HG03025 (cell line): ENCODE measurements around the gene ST3GAL6.

ENCODE experiments used
- ATAC-seq: cut with Tn5 transposase; IDR thresholded peaks from one replicate; pipeline ENCODE4 v1.9.1; 2021; ENCODE audit warnings: mild to moderate bottlenecking, moderate library complexity; ENCODE audit not compliant: unreplicated experiment, low FRiP score

The ST3GAL6 gene

DNA sequence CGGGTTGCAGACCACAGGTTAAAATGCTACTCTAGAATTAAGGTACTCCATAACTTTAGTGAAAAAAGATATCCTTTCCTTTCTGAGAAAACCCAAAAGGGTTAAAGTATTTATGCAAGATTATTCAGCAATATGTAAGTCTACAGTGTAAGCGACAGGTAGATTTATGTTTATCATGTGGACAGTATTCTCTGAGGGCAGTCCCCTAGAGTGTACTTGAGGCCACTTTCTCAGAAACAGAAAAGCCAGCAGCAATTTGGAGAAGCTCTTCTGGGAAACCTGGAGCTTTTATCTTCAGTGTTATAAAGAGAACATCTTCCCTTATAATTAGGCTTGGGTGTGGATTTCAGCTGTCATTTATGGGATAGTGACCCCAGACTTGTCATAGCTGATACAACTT is 8.9 kb downstream of the ST3GAL6 start:
- ATAC-seq = no peak

DNA sequence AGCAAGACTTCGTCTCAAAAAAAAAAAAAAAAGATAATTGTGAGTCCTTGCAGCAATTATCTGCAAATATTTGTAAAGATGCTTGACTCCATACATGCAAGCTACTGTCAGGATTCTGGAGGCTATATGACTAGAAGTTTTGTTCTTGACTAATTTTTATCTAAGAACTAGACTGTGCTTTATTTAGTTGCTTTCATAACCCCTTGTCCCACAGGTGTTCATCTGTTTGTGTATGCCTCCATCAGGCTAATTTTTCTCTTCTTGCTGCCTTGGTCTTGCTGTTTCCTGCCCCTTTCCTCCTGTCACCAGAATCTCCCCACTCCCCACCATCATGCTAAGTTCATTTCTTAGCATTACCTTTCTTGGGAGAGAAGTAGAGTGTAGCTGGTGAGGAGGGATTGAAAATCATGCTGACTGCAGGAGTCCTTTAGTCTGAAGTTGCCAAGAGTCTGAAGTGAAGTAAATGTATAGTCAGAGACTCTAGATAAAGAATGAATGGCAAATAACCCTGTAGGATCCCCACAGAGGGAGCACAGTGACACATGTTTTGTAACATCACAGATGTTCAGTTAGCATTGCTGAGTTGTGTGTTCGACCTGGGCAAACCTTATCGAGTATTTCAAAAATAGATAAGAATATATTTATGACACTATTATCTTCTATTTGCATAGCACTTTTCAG is 12.5 kb downstream of the ST3GAL6 start:
- peak; percentile 64 for ATAC-seq

DNA sequence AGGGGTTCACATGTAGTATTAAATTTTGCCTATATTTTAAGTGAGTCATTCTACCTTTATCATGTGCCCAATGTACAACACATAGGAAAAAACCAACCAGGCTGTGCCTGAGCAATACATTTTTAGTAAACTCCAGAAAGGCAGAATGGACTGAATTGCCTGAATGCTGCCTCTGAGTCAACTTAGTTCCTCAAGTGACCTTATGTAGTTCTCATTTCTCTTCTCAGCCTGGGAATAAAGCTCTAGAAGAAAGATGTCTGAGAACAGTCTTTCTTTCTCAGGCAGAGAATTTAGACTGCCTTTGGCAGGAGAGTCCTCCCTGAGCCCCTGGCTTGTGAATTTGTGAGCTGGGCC is 13.0 kb downstream of the ST3GAL6 start:
- no peak for ATAC-seq

DNA sequence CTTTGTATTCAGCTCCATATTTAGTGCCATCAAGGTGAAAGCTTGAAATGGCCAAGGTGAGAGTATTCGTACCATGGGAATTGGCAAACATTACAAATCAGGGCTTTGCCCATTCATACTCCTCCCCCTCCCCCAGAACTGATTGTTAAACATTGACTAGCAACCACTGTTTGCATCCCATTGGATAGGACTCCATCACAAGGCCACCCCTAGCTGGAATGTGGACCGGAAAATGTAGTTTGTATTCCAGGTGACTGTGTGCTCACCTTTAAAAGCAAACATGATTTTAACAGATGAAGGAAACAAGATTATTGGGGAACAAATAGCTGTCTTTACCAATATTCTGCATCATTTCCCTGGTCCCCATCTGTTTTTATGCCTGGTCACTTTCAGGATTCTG is 14.1 kb downstream of the ST3GAL6 start:
- ATAC-seq = no peak

DNA sequence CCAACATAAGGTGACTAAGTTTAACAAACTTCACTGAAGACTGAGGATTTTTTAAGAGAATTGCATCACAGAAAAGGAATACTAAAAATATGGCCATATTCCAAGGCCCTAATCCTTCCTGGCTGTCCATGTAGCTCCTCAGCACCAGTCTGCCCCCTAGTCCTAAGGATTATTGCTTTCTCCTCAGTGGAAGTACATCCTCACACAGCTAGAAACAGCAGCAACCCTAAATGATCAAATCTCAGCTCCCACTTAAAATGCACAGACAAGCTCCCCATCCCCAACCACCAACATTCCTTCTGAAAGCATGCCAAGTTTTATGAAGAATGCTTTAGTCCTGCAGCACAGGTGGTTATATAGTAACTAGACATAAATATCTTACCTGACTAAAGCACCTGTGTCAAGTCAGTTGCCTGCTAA is 14.7 kb downstream of the ST3GAL6 start:
- ATAC-seq = no peak

DNA sequence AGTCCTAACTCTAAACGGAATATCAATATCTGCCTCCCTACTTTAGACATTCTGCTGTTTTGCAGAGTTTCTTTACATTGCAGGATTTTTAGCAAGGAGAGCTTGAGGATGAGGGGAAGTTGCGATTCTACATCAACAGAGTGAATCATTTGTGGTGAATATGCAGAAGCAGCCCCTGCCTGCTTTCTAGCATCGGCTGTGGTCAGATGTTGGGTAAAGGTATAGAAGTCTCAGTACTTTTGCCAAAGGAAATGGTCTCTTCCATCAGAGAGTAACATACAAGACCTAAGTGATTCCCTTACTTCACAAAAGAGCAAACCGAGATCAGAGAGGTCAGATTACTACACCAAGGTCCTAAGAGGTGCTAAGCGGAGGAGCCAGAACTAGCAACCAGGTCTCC is 15.2 kb downstream of the ST3GAL6 start:
- ATAC-seq = no peak

DNA sequence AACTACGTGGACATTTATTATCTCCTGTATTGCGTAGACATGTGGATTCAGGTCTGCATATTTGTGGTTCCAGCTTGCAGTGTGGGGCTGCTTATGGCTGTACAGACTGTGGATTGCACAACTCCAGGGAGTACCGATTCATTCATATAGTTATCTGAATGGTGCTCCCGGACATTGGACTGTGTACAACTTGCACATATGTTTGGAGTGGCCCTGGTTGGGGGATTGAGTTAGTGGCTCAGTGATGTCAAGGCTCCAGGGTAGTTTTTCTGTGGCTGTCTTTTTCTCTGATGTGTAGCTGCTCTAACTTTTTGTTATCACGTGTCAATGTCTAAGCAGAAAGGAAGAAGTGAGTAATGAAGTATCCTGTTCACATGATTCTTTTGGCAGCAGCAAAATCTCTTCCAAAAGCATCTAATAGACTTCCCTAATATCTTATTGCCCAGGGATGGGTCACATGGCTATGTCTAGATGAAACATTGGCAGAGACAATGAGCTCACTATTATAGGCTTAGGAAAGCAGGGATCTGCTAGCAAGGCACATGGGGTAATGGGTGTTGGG is 15.8 kb downstream of the ST3GAL6 start:
- ATAC-seq = no peak

DNA sequence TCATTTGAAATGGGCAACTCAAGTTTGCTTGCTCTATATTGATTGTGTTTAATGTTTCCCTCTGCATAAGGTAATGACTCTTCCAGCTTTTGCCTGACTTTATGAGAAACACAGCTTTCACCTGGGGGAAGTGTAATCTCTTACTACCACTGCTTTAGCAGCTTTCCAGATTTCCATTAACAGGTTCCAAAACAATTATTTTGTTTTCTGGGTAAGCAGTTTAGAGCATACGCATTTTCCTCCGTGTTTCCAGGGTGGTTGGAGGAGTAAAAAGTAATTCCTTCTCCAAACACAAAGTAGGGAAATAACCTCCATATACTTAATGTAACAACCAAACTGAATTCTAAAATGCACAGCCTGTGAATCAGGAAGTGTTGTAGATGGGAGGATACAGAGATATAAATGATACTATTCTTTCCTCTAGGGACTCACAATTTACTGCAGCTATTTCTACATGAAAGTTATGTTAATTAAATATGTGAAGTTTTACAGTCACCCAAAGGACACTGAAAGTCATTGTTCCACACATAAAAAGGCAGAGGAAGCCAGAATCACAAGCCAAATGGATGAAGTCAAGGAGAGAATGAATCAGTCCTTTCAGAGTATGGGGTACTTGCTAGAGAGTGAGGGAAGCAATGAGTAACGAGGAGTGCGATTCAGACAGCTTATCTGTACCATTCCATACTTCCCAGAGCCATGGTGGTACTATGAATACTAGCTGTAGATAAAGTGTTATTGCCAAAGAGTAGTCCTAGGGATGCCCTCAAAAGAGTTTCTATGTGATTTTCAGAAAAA is 16.6 kb downstream of the ST3GAL6 start:
- no peak for ATAC-seq

DNA sequence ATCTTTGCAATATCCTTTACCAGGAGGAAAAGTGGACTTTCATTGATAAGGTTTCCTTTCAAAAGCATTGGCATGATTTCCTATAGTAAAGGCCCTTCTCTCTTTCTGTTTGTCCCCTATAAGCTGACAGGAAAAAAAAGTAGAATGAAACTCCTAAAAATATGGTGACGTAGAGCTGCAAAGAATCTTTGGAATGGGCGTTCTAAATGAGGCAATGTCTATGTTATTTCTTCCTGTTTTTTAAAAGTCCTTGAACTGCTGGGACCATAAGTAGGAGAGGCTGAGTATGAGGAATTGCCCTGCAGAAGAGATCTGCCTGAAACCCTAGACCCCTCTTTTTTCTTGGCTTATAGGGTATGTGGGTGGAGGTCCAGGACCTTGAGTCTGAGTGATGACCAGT is 17.2 kb downstream of the ST3GAL6 start:
- no peak for ATAC-seq

DNA sequence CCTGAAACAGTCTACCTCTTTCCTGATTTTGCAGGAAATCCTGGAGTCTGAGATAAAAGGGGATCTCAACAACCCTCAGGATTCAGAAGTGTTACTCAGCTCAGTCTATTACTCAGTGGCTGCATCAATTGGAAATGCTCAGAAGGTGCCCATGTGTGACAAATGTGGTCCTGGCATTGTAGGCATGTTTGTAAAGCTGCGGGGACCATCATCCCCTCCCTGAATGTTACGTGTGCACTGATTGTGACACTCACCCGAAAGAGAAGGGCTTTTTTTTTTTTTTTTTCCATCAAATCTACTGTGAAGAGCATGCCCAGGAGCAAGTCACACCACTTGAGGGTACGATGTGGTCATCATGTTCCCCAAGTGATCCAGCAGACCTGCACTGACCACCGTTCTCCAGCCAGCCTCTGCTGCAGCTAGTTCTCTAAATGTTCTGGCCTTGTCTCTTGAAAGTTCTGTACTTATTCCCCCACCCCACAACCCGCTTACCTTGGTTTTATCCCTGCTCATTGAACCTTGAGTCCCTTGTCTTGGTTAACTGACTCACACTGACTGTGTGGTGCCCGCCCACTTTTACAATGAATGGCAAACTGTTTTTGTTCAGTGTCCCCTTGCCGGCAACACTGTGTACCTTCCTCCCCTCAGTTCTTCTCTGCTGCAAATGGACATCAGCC is 19.8 kb downstream of the ST3GAL6 start:
- no peak for ATAC-seq

DNA sequence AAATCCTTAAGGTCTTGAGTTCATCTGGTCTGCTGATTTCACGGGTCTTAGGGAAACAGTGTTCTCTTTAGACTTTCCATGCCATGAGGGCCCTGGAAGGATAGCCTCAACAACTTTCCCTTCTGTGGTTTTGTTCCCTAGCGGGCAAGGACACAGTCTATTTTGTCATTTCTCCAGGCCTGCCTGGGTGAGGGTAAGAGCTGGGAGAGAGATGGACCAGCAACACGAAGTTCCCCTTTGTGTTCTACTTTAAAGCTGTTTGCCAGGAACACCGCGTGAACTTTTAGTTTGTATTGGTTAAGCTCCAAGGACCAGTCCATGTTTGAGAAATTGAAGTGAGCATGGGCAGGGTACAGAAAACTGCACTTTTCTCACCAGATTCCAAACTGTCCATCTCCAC is 20.9 kb downstream of the ST3GAL6 start:
- ATAC-seq = no peak

DNA sequence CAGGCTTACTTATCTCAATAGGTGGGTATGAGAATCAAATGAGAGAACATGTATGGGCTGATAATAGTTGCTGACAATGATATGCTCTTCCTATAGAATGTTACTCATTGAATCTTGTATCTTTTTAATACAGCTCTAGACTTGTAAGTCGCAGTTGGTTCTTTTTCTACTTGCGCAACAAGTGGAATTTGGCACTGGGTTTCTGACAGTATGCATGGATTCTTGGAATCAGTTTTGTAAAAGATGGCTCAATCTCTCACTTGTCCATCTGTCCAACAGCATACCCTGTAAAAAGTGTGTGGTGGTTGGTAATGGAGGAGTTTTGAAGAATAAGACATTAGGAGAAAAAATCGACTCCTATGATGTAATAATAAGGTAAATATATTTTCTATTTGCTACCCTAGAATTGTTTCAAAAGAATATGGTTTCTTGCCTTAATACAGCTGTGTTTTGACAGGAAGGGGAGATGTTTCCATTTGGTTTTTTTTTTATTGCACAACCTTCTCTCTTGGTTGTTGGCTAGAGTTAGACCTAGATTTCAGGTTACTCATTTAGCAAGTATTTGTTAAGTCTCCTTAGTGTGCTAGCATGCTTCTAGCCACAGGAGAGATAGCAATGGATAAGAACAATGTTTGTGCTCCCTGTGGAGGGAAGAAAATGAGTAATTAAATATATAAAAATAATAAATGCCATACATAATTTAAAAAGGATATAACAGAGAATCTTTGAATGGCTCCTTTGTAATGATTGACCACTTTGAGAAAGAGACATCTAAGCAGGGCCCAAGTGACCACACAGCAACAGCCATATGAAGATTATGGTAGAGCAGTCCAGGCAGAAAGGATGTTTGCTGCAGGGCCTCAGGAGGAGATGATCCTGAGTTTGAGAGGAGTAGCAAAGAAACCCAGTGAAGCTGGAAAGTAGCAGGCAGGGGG is 21.8 kb downstream of the ST3GAL6 start:
- no peak for ATAC-seq

DNA sequence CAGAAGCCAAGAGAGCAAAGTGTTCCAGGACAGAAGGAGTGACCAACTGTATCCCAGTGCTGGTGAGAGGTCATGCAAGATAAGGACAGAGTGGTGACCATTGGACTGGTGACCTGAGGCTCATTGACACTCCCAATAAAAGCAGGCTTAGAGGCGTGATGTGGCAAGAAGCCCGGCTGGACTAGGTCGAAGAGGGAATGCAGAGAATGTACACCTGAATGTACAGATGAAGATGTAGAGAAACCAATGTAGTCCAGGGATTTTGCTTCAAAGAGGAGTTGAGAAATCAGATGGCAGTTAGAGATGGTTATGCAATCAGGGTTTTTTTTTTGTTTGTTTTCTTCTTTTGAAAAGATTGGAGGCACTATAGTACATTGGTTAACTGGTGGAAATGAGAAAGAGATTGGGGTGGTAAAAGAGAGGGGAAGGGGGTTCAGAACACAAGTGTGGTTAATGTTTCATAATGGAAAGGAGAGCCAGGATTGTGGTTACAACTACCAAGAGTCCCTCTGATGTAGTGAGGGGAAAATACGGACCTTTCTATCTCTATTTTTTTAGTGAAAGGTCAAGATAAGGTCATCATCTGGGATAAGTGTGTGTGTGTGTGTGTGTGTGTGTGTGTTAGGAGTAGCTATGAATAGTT is 23.3 kb downstream of the ST3GAL6 start:
- ATAC-seq = no peak

DNA sequence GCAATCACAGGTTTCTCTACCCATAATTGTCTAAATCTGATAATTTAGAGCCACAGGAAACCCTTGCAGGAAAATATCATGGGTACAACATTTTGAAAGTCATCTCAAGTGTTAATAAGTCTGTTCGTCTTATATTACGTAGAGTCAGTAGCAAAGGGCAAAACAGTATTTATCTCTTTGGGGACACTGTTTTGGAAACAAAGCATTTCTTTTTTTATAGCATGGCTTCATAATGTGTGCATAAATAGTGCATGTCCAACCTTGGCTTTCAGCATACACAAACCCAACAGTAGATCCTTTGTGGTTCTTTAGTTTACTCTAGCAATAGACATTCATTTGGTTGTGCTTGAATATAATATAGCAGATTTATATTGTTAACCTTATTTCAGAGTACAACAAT is 24.0 kb downstream of the ST3GAL6 start:
- no peak for ATAC-seq

DNA sequence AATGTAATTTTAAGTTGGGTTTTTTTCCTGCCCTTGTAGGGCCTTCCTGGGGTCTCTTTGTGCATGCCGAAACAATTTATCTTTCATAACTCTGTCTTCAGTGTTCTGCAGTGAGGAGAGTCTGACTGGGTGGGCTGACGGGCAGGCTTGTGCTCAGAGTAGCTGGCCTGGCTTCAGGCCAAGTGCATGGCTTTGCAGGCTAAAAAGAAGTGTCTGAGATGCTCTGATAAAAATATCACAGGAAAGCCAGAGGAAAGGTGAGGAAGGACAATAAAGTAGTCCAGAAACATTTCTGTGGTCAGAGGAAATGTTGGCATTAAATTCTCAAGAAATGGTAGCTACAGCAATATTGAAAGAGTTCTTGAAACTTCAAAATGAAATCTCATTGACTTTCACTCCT is 25.5 kb downstream of the ST3GAL6 start:
- ATAC-seq = no peak

DNA sequence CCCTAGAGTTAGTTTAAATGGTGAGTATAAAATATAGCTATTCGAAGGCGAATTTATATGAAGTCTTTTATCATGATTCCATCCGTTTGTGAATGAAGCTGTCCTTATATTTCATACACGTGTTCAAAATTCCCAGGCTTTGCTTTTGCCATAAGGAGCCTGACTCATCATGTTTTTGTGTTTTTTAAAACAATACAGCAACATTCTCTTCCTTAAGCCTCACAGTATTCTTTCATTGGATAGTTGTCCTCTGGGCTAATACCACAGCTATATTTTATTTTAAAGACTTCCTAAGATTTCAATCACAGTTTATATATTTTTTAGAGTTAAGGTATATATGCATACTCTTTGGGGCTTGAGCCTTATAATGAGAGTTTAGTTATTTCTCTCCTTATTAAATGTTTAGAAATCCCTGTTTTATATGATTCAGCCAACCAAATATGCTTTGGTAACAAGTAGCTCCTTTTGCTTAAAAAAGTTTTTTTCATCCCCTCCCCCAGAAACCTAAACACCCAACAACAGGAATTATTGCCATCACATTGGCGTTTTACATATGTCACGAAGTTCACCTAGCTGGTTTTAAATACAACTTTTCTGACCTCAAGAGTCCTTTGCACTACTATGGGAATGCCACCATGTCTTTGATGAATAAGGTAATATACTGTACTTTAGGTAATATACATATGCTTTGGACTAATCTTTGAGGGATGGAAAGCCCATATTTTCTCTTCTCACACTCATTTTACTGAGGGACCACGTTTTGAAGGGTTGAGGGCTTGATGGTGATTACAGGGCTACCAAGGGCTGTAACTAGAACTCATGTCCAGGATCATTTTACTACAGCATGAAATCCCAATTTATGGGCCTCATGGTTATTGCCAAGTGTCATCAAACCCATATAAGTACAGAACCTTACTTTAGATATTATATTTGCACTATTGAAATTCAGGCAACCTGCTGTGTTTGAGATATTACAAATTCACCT is 28.5 kb downstream of the ST3GAL6 start:
- ATAC-seq = no peak

DNA sequence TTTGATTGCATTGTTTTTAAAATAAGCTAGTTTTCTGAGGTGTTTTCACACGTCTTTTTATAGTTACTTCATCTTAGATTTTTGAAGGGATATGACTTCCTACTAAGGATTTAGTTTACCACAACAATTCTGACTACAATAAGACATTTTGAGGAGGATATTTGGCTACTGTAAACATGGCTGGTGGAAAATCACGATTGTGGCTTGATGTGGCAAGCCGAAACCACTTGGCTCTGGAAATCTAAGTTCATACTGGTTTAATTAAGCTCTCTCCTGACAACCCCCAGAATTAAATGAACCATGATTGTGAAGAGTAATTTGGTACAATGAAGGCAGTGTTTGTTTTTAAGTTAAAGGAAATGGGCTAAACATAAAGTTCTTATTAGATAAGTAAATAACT is 30.8 kb downstream of the ST3GAL6 start:
- no peak for ATAC-seq

DNA sequence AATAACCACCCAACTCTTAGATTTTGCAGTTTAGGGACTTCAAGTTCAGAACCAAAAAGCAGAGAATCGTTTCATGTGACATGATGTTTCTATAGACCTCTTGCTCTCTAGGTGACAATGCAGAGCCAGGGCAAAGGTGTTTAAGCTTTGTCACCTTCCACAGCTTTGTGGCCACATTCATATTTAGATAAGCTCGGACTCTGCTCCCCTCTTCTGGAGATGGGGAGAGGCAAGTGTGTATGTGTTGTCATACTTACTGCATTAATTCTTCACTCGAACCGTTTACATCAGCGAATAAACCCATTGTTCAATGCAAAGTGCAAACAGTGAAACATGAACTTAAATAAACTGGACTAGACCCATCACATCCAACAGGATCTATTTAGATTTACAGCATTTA is 33.2 kb downstream of the ST3GAL6 start:
- ATAC-seq = no peak

DNA sequence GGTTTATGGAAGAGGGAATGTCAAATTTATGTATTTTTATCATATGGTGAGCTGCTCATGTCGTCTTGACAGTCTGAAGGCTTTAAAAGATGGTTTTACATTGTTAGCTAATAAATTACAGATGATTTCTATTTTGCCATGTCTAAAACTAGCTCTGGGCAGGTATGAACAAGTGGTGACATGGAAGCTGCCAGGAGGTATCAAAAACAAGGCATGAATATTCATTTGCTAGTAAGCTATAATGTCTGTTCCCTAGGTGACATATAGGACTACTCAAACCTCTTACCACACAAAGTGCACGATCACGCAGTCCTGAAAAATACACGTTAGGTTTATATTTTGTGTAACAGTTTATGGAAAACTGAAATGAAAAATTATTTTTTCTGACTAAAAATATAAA is 34.8 kb downstream of the ST3GAL6 start:
- no peak for ATAC-seq
